Measurements from ENCODE around the gene SLMAP. TPM values are rescaled to one million over a fixed set of nuclear protein-coding genes. Genes with fewer than 3 reads are reported as not detected.
A peak's percentile ranks its signal among the peaks of the same experiment; 100 is the strongest.

The SLMAP gene
- total and polyA plus RNA-seq, 2 of the 13 experiments (the other 11 are each of a cell fraction or from before 2014, with no cell fraction given): 24.0 to 48.3 TPM

DNA sequence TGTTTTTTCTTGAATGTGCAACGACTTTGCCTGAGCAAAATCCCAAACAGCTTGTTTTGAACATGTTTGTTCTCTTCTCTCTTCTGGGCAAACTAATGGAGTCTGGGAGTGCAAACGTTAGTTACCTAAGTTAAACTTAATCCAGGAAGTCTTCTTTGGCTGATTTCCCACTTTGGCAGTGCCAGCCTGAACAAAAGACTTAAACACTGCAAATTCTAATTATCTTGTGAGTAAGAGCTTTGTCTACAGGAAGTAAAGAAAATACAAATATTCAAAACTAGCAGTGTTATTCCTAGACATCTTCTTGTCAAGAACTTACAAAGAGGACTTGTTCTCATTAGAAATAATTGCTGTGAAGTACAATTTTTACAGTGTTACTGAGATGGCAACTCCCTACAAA, 46.5 kb upstream of the SLMAP start:
- Histone ChIP-seq H3K27ac (ENCODE audit: extremely low read length, insufficient read depth, low read length) (no peak overlapping the region), H3K9ac (ENCODE audit: insufficient read depth, low read depth, low read length) (no peak overlapping the region), H3K4me1 (ENCODE audit: insufficient read depth, low read length) (peaks cover 27% of the 10 kb centered on the region), H3K9me3 (ENCODE audit: low read length) (no peaks in the 10 kb centered on the region), H4K20me1 (ENCODE audit: insufficient read depth, low read length) (no peaks in the 10 kb centered on the region), H3K4me2 (ENCODE audit: low read depth, low read length) (peak overlapping the region; percentile 4; the same call in 1 of the 2 replicates), H3K27me3 (ENCODE audit: control insufficient read depth in 1 of 2, insufficient read depth in 2 of 2, low read length in 2 of 2) (no peaks in the 10 kb centered on the region), H3K79me2 (ENCODE audit: insufficient read depth, low read length) (no peaks in the 10 kb centered on the region), H3K4me3 (replicated peaks in 1 of 3; ENCODE audit: insufficient read depth in 1 of 3, low read depth in 2 of 3, low read length in 3 of 3) (no peak overlapping the region), H3K36me3 (replicated peaks in 1 of 2; ENCODE audit: control insufficient read depth in 1 of 2, insufficient read depth in 2 of 2, low read length in 2 of 2) (no peaks in the 10 kb centered on the region), H2AFZ (ENCODE audit: low read length) (no peak overlapping the region)
- DNase-seq (ENCODE audit: low spot score) (no peak), FAIRE-seq (no peak), ATAC-seq (no peak)
- ChIA-PET POLR2A (no interaction called here), CTCF (ENCODE audit: low intra/inter-chr PET ratio, low total read pairs) (no interaction called here)
- TF ChIP-seq HNRNPL (IDR thresholded peaks at IDR 0.05; ENCODE audit: low read depth, low read length): no peak
- no peak for TF ChIP-seq ZNF737 (CRISPR knock-in tag; IDR thresholded peaks at IDR 0.05; ENCODE audit: borderline replicate concordance)
- no peak for TF ChIP-seq RBM22 (optimal IDR thresholded peaks at IDR 0.05; ENCODE audit: low read length)
- no peak for TF ChIP-seq ZNF790 (CRISPR knock-in tag; IDR thresholded peaks at IDR 0.05; ENCODE audit: borderline replicate concordance)
- TF ChIP-seq, protein P1, sequence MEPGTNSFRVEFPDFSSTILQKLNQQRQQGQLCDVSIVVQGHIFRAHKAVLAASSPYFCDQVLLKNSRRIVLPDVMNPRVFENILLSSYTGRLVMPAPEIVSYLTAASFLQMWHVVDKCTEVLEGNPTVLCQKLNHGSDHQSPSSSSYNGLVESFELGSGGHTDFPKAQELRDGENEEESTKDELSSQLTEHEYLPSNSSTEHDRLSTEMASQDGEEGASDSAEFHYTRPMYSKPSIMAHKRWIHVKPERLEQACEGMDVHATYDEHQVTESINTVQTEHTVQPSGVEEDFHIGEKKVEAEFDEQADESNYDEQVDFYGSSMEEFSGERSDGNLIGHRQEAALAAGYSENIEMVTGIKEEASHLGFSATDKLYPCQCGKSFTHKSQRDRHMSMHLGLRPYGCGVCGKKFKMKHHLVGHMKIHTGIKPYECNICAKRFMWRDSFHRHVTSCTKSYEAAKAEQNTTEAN (CRISPR knock-in tag; conservative IDR thresholded peaks at IDR 0.05): no peak
- no peak for TF ChIP-seq ZZZ3 (CRISPR knock-in tag; IDR thresholded peaks at IDR 0.05; ENCODE audit: borderline replicate concordance)
- no peak for TF ChIP-seq TCF7L2 (IDR thresholded peaks at IDR 0.05; ENCODE audit: low read depth, low read length)
- TF ChIP-seq PLRG1 (conservative IDR thresholded peaks at IDR 0.05): no peak
- TF ChIP-seq, protein P2, sequence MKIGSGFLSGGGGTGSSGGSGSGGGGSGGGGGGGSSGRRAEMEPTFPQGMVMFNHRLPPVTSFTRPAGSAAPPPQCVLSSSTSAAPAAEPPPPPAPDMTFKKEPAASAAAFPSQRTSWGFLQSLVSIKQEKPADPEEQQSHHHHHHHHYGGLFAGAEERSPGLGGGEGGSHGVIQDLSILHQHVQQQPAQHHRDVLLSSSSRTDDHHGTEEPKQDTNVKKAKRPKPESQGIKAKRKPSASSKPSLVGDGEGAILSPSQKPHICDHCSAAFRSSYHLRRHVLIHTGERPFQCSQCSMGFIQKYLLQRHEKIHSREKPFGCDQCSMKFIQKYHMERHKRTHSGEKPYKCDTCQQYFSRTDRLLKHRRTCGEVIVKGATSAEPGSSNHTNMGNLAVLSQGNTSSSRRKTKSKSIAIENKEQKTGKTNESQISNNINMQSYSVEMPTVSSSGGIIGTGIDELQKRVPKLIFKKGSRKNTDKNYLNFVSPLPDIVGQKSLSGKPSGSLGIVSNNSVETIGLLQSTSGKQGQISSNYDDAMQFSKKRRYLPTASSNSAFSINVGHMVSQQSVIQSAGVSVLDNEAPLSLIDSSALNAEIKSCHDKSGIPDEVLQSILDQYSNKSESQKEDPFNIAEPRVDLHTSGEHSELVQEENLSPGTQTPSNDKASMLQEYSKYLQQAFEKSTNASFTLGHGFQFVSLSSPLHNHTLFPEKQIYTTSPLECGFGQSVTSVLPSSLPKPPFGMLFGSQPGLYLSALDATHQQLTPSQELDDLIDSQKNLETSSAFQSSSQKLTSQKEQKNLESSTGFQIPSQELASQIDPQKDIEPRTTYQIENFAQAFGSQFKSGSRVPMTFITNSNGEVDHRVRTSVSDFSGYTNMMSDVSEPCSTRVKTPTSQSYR (CRISPR knock-in tag; IDR thresholded peaks at IDR 0.05; ENCODE audit: borderline replicate concordance): no peak
- TF ChIP-seq ZBTB8A (CRISPR knock-in tag; IDR thresholded peaks at IDR 0.05; ENCODE audit: borderline replicate concordance, low read depth): no peak
- no peak for TF ChIP-seq ZNF430 (CRISPR knock-in tag; IDR thresholded peaks at IDR 0.05)
- TF ChIP-seq, protein P3, sequence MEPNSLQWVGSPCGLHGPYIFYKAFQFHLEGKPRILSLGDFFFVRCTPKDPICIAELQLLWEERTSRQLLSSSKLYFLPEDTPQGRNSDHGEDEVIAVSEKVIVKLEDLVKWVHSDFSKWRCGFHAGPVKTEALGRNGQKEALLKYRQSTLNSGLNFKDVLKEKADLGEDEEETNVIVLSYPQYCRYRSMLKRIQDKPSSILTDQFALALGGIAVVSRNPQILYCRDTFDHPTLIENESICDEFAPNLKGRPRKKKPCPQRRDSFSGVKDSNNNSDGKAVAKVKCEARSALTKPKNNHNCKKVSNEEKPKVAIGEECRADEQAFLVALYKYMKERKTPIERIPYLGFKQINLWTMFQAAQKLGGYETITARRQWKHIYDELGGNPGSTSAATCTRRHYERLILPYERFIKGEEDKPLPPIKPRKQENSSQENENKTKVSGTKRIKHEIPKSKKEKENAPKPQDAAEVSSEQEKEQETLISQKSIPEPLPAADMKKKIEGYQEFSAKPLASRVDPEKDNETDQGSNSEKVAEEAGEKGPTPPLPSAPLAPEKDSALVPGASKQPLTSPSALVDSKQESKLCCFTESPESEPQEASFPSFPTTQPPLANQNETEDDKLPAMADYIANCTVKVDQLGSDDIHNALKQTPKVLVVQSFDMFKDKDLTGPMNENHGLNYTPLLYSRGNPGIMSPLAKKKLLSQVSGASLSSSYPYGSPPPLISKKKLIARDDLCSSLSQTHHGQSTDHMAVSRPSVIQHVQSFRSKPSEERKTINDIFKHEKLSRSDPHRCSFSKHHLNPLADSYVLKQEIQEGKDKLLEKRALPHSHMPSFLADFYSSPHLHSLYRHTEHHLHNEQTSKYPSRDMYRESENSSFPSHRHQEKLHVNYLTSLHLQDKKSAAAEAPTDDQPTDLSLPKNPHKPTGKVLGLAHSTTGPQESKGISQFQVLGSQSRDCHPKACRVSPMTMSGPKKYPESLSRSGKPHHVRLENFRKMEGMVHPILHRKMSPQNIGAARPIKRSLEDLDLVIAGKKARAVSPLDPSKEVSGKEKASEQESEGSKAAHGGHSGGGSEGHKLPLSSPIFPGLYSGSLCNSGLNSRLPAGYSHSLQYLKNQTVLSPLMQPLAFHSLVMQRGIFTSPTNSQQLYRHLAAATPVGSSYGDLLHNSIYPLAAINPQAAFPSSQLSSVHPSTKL (CRISPR knock-in tag; IDR thresholded peaks at IDR 0.05): no peak
- no peak for TF ChIP-seq HOXA5 (CRISPR knock-in tag; IDR thresholded peaks at IDR 0.05)
- in situ Hi-C loops (cut with HindIII; ENCODE audit: extremely low pct_ligation_motif_present, low pct_unique_long_range_greater_than_20kb) (no loop called here), intact Hi-C loops (cut with micrococcal nuclease; ENCODE audit: unreplicated experiment) (no loop called here)
- BruUV-seq (replicated peaks): no TSS peak
- WGBS (ENCODE audit: low lambda C conversion rate): 2% methylated on average over 2 of the region's 2 CpGs
